ENCODE results near the gene RAX2.

RAX2 gene

DNA sequence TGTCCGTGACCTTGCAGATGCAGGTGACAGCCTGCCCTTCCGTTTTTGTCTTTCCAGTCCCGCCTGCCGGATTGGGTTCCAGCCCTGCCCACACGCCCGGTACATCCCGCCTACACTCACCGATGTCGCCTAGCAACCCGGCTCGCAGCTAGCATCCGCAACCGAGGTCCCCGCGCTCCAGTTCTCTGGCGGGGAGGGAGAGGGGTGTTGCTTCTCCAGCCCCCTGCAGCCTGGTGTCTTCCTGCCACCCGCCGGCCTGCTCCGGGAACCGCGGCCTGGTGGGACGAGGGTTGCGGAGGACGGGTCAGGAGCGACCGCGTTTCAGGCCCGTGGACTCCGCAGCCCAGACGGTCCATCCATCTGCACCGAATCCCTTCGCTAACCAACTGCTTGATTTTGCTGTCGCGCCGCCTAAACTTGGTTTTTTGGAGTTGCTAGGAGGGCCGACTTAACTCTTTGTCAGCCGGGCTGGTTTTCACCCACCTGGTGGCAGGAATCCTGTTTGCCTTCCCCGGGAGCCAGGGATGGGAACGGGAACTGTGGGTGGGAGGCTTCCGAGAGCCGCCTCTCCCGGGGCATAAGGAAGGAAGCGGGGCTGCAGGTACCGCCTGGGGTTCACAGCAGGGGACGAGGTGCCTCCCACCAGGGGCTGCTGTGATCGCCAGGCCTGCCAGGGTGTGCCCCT is 29.5 kb upstream of the RAX2 start:
- DNase-seq (ENCODE audit: low read depth in 3 of 3, low spot score in 1 of 3), result peak in 1 of 3 donors; percentile 27

DNA sequence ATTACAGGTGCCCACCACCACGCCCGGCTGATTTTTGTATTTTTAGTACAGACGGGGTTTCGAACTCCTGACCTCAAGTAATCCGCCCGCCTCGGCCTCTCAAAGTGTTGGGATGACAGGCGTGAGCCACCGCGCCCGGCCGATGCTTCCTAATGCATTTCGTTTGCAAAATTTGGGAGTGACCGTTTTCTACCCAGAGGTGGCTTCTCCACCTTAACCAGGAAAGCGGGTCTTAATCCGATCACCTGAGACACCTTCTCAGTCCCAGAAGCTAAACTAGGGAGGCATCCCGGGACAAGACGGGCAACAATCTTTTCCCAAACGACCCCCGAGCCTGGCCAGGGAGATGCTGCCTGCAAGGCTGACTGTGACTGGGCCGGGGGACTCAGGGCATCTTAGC is 29.0 kb upstream of the RAX2 start:
- no peak for DNase-seq (ENCODE audit: low read depth in 3 of 3, low spot score in 1 of 3)

DNA sequence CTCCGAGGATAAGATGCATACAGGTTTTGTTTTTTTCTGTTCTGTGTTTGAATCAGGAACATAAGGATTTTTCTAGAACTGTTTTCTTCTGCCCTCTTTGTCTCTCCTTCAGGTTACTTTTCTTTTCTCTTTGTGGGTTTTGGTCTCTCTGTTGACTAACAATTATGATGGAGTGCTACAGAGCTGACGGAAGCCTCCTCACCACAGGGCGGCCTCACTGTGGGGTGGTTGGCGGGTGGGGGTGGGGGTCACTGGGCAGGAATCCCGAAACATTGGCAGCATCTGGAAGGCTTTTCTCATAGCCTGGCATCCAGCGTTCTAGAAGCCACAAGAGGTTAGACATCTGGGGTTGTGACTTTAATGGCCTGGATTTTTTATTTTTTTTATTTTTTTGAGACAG is 26.1 kb upstream of the RAX2 start:
- no peak for DNase-seq (ENCODE audit: low read depth in 3 of 3, low spot score in 1 of 3)

DNA sequence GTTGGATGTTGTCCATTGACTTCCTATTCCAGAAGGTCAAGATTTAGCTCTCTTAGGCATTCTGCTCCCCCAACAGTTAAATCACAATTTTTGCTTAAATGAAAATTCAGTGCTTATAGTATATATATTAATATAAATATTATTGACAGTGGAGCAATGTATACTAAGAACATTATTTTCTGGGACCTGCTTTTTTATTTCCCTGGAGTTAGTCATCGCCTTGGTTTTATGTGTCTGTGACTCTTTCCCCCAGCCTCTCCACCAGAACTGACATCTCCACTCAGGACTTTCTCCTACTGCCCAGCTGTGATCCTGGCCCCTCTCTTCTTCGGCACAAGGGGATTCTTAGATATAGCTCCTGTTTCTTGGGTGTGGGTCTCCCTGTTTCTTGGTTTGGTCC is 24.3 kb upstream of the RAX2 start:
- DNase-seq (ENCODE audit: low read depth in 3 of 3, low spot score in 1 of 3), result no peak

DNA sequence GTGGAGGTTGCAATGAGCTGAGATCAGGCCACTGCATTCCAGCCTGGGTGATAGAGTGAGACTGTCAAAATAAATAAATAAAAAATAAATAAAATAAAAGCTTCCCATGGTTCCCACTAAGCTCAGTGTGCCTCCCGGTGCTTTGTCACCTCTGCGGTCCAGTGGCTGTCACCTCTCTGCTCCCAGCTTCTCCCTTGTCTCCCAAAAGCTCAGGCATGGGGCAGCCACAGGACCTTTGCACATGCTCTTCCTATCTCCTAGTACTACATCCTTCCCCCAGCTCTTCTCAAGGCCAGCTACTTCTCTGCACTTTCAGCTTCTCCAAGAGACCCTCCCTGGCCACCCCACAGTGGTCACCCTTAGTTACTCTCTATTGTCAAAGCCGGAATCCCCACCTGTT is 21.8 kb upstream of the RAX2 start:
- no peak for DNase-seq (ENCODE audit: low read depth in 3 of 3, low spot score in 1 of 3)

DNA sequence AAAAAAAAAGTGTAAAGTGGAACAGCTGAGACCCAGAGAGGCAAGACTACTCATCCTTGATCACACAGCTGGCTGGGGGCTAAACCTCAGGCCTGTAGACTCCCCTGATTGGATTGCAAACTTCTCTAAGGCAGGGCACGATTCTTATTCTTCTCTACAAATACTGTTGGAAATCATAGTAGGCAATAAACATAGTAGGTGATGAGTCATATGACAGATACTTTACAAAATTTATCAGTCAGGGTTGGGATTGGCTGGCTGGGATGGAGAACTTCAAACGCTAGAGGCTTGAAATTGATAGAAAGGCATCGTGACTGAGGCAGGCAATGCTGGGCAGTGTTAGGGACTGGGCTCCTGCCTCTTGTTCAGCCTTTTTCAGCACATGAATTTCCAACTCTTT is 20.1 kb upstream of the RAX2 start:
- DNase-seq (ENCODE audit: low read depth in 3 of 3, low spot score in 1 of 3), result no peak

DNA sequence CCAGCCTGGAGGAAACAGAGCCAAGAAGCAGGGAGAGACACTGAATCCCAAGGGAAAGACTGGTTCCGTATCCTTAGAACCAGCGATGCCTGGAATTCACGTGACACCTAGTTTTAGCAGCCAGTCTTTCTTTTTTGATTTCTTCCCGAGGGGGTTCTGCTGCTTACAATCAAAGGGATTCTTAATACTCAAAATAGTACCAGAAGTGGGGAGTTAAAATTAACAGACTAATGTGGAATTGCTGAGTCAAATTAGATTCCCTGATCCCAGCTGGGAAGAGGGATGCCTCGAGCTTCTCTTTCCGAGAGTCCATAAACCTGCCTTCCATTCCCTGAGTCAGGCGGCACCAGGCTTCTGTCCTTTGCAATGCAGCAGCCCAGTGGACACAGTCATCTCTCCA is 18.9 kb upstream of the RAX2 start:
- no peak for DNase-seq (ENCODE audit: low read depth in 3 of 3, low spot score in 1 of 3)

DNA sequence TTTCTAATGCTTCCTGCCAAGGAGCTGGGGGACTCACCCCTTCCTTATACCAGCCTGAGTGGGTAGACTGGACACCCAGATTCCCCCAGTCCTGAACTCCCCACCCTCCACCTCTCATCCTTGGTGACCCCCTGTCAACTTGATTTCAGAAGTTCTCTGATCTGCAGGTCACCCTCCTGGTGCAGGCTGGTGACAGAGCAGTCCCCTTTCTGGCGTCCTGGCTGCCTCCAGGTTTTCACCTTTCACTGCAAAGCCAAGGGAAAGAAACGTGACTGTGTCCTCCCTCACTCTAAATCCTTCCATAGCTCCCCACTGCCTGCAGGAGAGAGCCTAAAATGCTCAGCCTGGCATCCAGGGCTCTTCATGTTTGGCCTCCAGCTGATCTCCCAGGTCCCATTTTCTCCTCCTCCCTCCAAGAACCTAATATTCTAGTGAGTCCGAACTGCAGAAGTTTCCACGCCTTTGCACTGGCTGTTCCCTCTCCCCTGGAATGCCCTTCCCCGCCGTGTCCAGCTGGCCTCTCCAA is 18.2 kb upstream of the RAX2 start:
- DNase-seq (ENCODE audit: low read depth in 3 of 3, low spot score in 1 of 3), result no peak

DNA sequence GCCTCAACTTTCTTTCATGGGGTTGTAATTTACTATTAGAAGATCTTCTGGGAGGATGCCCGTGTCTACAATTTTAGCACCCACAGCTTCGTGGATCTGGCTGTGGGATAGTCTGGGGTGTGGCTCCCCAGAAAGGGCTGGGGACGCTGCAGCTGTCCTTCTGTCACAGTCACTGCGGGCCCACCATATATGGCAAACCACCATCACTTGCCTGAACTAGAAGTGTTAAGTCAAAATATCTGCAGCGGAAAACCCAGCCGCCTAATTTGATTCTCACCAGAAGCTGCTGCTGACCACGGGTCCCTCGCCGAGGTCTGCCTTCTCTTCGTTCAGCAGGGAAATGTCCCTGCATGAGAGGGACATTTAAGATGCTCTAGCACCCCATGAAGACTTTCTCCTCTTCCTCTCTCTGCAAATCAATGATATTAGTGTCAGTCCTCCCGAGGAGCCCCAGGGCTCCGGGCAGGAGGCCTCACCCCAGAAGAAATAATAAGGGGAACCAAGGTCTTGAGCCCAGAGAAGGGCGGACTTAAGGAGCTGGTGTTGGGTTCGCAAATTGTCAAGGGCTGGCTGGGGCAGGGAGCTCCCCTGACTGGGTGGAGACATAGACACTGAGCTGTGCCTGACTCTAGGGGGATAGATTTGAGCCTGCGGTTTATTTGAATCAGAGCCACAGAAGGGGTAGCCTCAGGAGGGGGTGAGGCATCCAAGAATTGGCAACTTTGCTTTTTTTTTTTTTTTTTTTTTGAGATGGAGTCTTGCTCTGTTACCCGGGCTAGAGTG is 17.2 kb upstream of the RAX2 start:
- no peak for DNase-seq (ENCODE audit: low read depth in 3 of 3, low spot score in 1 of 3)

DNA sequence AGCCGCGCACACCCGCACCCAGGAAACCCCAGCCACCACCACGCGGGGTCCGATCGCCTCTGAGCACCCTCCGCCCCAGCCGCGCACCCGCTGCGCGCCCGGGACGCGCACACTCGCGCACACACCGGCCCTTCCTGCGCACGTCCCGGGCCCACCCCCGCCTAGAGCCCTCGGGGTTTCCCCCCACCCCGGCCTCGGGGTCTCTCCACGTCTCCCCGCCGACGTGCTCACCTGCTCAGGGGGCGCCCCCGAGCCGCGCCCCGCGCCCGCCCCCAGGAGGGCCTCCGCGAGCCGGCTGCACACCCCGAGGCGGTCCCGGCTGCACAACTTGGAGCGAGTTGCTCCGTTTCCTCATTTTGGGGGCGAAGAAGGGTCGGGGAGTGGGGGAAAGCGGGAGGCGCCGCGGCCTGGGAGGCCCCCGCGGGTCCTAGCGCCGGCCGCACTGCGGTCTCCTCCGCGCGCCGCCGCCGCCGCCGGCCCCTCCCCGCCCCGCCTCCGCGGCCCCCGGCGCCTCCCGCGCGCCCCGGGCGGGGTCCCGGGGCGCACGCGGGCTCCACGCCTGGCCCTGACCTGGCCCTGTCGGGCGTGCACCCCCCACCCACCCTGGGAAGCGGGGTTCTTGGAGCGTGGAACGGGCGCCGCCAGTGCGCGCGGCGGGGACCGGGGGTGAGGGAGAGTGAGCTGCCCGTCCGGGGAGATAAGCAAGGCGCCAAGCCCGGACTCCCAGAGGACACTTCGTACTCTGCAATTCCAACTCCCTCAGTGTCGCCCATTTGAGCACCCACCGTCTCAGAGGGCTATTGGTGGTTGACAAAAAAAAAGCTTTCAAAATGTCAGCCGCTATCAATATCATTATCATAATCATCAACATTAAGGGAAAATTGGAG is 14.2 kb upstream of the RAX2 start, which contains the start of gene MATK:
MATK (minus strand) TSS at position 444 of the 887 bp plus-strand sequence. CDS start 1,246 bp downstream, outside the sequence.
- DNase-seq (ENCODE audit: low read depth in 3 of 3, low spot score in 1 of 3), result peak in 1 of 3 donors; percentile 24

DNA sequence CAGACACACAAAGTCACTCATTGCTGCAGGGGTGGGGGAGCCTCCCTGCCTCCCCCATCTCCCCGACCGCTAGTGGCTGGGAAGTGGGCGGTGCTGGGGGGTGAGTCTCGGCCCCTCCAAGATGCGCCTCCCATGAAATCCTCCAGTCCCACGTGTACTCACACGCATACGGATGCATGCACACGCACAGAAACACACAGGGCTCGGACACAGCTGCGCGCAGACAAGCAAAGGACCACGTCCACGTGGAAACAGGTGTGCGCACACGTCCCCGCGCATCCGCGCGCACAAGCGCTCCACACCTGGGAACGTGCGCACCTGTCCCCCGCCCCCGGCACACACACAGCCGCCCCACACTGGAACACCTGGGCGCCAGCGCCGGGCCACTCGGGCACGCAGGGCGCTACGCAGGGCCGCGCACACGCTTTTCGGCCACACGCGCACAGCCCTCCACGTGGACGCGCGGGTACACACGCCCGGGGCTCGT is 13.5 kb upstream of the RAX2 start:
- peak in 1 of 3 donors; percentile 15 for DNase-seq (ENCODE audit: low read depth in 3 of 3, low spot score in 1 of 3)

DNA sequence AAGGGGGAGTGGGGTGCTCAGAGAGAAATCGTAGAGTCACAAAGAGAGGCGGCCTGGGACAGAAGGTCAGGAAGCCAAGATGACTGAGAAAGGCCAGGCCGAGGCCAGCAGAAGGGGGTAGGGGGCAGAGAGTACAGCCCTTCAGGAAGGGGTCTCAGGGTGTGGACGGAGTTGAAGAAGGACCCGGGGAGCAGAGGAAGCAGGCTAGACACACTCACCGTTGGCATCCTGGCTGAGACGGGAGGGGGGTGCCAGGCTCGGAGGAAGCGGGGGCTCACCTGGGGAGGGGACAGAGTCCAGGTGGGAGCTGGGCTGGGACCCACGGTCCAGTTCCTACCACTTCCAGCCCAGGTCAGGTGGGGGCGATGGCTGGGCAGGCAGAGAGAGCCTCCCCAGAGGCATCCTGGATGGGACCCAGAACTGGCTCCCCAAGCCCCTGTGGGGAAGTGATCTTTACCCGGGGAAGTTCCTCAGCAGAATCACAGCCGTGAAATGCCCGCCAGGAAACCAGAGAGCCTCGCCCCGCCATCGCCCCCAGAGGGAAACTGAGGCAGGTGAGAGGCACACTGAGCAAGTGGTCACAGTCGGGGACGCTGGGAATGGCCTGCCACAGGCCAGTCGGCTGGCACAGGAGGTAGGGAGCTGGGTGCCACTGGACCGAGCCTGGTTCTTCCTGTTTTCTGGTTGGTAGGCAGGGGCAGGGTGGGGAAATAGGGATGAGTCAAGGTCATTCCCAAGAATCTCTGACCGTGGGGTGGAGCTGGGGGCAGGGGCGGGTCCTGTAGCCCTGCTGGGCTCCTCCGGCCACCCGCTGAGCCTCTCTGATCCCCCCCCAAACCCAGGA is 12.8 kb upstream of the RAX2 start:
- DNase-seq (ENCODE audit: low read depth in 3 of 3, low spot score in 1 of 3), result no peak

DNA sequence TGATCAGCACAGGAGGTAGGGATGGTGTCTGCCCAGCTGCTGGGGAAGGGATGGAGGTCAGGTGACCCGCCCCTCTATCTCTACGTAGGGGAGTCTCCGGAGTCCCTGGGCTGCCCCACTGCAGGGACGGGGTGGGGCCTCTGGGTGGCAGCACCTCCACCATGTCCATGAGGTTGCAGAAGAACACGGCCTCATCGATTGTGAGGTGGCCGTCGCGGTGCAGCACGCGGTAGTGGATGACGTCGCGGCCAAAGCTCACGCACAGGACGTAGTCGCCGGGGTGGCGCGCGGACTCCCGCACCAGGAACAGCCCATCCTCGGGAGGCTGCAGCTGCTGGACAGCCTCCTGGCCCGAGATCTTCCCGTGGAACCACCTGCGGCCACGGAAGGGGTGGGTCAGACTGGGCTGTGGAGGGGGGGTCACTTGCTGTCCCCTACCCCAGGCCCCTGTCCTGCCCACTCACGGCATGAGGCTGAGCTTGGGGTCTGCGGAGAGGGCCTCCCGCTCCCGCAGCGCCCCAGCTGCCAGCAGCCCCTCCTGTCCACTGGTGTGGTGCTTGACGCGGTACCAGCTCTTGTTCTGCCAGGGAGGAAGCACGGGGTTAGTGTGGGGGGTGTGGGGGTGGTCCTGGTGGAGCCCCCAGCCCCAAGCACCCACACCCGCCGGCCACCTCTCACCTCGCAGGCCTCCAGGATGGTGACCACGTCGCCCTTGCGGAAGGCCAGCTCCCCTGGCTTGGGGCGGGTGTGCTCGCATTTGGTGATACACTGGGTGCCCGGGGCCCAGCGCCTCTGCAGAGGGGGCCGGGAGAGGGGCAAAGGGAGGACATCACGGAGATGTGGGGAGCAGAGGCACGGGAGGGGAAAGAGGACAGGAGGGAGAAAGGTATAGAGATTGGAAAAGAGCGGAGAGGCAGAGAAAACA is 11.9 kb upstream of the RAX2 start:
- peak in 1 of 3 donors; percentile 35 for DNase-seq (ENCODE audit: low read depth in 3 of 3, low spot score in 1 of 3)

DNA sequence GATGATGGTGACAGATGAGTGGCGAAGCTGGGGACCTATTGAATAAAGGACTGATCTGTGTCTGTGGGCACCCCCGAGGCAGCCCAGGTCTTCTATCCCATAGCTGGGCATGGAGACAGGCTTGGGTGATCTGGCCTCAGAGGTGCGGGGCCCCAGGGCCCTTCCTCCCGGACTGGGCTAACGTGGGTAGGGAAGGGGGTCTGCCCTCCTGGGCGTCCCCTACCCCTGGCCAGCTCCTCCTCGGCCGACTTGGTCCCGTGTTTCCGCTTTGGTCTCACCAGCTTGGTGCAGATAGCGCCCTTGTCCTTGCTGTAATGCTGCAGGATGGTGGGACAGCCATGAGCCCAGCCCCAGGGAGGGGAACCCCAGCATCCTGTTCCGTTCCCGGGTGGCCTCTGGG is 10.9 kb upstream of the RAX2 start:
- no peak for DNase-seq (ENCODE audit: low read depth in 3 of 3, low spot score in 1 of 3)

DNA sequence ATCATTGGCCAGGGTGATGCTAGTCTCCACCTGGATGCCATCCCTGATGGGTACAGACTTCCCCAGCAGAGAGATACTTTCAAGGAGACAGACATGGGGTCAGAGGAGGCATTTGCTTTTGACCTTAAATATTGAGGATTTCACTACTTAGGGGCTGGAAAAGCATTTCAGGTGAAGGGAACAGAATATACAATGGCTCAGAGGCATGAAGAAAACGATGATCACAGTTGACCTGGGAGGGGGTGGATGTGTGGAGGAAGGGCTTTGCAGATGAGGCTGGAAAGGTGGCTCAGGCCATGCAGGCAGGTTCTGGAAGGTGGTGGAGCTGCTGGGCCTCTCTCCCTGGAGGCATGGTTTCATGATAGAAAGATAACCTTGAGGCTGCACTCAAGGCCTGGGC is 10.3 kb upstream of the RAX2 start:
- no peak for DNase-seq (ENCODE audit: low read depth in 3 of 3, low spot score in 1 of 3)

DNA sequence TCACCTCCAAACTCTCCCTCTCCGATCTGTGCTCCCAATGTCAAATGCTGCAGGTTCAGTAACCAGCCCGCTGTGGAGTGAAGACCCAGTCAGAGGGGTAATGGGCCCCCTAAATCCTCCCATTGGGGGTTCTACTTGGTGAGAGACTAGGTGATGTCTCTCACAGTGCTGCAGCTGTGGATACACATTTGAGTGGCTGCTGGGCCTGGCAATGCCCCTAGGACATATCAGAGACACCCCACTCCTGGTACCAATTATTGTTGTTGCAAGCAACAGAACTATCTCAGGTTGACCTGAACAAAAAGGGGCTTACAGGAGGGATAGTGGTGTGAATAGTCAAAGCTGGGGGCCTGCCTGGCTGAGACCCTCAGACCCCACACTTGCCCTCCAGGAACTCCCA is 9.6 kb upstream of the RAX2 start:
- no peak for DNase-seq (ENCODE audit: low read depth in 3 of 3, low spot score in 1 of 3)

DNA sequence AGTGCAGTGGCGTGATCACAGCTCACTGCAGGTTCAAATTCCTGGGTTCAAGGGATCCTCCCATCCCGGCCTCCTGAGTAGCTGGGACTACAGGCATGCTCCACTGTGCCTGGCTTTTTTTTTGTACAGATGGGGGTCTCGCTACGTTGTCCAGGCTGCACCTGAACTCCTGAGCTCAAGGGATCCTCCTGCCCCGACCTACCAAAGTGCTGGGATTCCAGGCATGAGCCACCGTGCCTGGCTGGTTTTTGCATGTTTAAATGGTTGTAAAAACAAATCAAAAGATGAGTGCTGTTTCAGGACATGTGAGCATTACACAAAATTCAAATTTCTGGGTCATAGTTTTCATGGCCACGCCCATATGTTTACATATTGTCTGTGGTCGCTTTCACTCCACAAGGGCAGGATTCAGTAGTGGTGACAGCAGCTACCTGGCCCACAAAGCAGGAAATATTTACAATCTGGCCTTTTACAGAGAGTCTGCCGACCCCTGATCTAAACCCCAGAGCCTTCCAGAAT is 8.8 kb upstream of the RAX2 start:
- no peak for DNase-seq (ENCODE audit: low read depth in 3 of 3, low spot score in 1 of 3)

DNA sequence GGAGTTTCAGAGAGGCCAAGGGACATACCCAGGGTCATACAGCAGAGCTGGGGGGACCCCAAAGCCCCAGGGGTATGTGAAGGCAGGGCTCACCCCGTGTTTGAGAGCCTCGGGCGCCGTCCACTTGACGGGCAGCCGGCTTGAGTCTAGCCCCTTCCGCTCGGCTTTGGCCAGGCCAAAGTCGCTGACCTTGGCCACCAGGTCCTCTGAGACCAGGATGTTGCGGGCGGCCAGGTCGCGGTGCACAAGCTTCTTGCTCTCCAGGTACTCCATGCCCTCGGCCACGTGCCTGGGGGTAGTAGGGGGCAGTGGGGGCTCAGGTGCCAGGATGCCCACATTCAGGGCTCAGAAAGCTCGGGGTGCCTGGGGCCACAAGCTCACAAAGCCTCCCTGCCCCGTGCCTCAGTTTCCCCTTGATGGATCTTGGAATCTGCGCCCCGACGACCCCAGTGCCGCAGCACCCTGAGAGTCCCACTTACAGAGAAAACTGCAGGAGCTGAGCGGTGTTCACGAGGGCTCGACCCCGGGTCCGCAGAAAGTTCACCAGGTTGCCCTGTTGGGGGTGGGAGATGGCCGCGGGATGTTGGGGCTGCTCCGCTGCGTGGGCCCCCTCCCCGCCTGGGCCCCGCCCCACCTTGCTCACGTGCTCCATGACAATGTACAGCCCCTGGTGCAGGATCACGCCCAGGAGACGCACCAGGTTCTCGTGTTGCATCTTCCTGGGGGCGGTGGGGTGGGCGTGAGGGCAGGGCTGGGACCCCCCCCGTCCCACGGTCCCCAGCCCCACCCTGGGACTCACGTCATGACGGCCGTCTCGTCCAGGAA is 7.1 kb upstream of the RAX2 start:
- DNase-seq (ENCODE audit: low read depth in 3 of 3, low spot score in 1 of 3), result no peak
